GM23338 (cell line): Measurements from ENCODE around the gene SPCS1. TPM values are rescaled to one million over a fixed set of nuclear protein-coding genes. Genes with fewer than 3 reads are reported as not detected.
A peak's percentile ranks its signal among the peaks of the same experiment; 100 is the strongest.

Experiments
- ATAC-seq: fragments of 200-7000 bp; cut with Tn5 transposase; 3 replicates; pipeline ENCODE4 v1.9.1; 2020
- DNase-seq: peaks from one replicate; pipeline ENCODE4 v3.0.0-alpha.2; 2015; ENCODE audit warnings: low spot score
- H2AFZ ChIP-seq: fragments of 200-600 bp; sonication (generic); 2 replicates; pipeline ENCODE4 v1.8.0; 2016; ENCODE audit warnings: antibody characterized with exemption, mild to moderate bottlenecking, moderate library complexity
- H3F3A ChIP-seq: fragments of 200-600 bp; sonication (generic); replicated peaks from 2 replicates; pipeline ENCODE4 v1.8.0; 2017; ENCODE audit warnings: antibody characterized with exemption, mixed run types, low read depth
- H3K27ac ChIP-seq: fragments of 200-600 bp; sonication (generic); 2 replicates; pipeline ENCODE4 v1.6.1; 2016; ENCODE audit warnings: low read depth
- H3K27me3 ChIP-seq: fragments of 200-600 bp; sonication (generic); 2 replicates; pipeline ENCODE4 v1.8.0; 2016; ENCODE audit warnings: mild to moderate bottlenecking, mixed run types, moderate library complexity; ENCODE audit not compliant: insufficient read depth
- H3K36me3 ChIP-seq: fragments of 200-600 bp; sonication (generic); 2 replicates; pipeline ENCODE4 v1.8.0; 2016; ENCODE audit warnings: mild to moderate bottlenecking; ENCODE audit not compliant: insufficient read depth
- H3K4me1 ChIP-seq: fragments of 200-600 bp; sonication (generic); 2 replicates; pipeline ENCODE4 v1.8.0; 2016; ENCODE audit warnings: mild to moderate bottlenecking, moderate library complexity; ENCODE audit not compliant: insufficient read depth
- H3K4me2 ChIP-seq: fragments of 200-600 bp; sonication (generic); 2 replicates; pipeline ENCODE4 v1.7.1; 2017; ENCODE audit warnings: mixed run types
- H3K4me3 ChIP-seq: fragments of 200-600 bp; sonication (generic); 2 replicates; pipeline ENCODE4 v1.6.1; 2016; ENCODE audit warnings: mixed run types
- H3K79me2 ChIP-seq: fragments of 200-600 bp; sonication (generic); replicated peaks from 2 replicates; pipeline ENCODE4 v1.8.0; 2017; ENCODE audit warnings: mild to moderate bottlenecking; ENCODE audit not compliant: insufficient read depth
- H3K9me2 ChIP-seq: fragments of 200-600 bp; sonication (generic); 2 replicates; pipeline ENCODE4 v1.8.0; 2017; ENCODE audit not compliant: insufficient read depth
- H4K20me1 ChIP-seq: fragments of 200-600 bp; sonication (generic); replicated peaks from 2 replicates; pipeline ENCODE4 v1.8.0; 2017; ENCODE audit warnings: mild to moderate bottlenecking; ENCODE audit not compliant: insufficient read depth
- H3K27ac Mint-ChIP-seq: 2 replicates; pipeline ENCODE4 v1.8.0; 2020; ENCODE audit warnings: inconsistent platforms, mild to moderate bottlenecking, moderate library complexity, mixed read lengths
- H3K27me3 Mint-ChIP-seq: 3 replicates; pipeline ENCODE4 v1.8.0; 2022; ENCODE audit warnings: low read depth, mild to moderate bottlenecking, moderate library complexity, mixed read lengths, inconsistent platforms; ENCODE audit not compliant: insufficient read depth, poor library complexity
- H3K36me3 Mint-ChIP-seq: 3 replicates; pipeline ENCODE4 v1.8.0; 2021; ENCODE audit warnings: low read depth, mild to moderate bottlenecking, inconsistent platforms, moderate library complexity, mixed read lengths
- H3K4me1 Mint-ChIP-seq: 3 replicates; pipeline ENCODE4 v1.8.0; 2020; ENCODE audit warnings: mild to moderate bottlenecking, inconsistent platforms, mixed read lengths
- H3K4me3 Mint-ChIP-seq: 3 replicates; pipeline ENCODE4 v1.8.0; 2021; ENCODE audit warnings: moderate library complexity, mild to moderate bottlenecking, inconsistent platforms, mixed read lengths
- H3K9me3 Mint-ChIP-seq: 3 replicates; pipeline ENCODE4 v1.8.0; 2020; ENCODE audit warnings: moderate library complexity, mild to moderate bottlenecking, inconsistent platforms, mixed read lengths
- CTCF ChIP-seq, 2 experiments: fragments of 200-600 bp in 1 of 2; sonication (generic) in 1 of 2; conservative IDR thresholded peaks; 2 replicates each; pipeline versions ENCODE4 v1.5.1 to v1.6.1; 2016 to 2017; ENCODE audit warnings: antibody characterized with exemption in 2 of 2, low read depth in 2 of 2, mild to moderate bottlenecking in 2 of 2, moderate library complexity in 1 of 2
- ETS1 ChIP-seq: IDR thresholded peaks from 2 replicates; pipeline ENCODE4 v1.6.1; 2016; ENCODE audit warnings: antibody characterized with exemption
- EZH2 ChIP-seq: fragments of 200-600 bp; sonication (generic); IDR thresholded peaks from one replicate; pipeline ENCODE4 v1.8.0; 2017; ENCODE audit warnings: antibody characterized with exemption, mild to moderate bottlenecking, low read depth; ENCODE audit not compliant: unreplicated experiment
- EZH2phosphoT487 ChIP-seq: fragments of 200-600 bp; sonication (generic); IDR thresholded peaks from one replicate; pipeline ENCODE4 v1.8.1; 2018; ENCODE audit warnings: antibody characterized with exemption; ENCODE audit not compliant: unreplicated experiment
- REST ChIP-seq: IDR thresholded peaks from one replicate; pipeline ENCODE4 v1.6.1; 2018; ENCODE audit warnings: antibody characterized with exemption; ENCODE audit not compliant: unreplicated experiment
- polyA plus RNA-seq: library from polyadenylated mRNA; unstranded; fragments of >200 nt; fragmentation: Nextera tagmentation; extraction: Ambion mirVana; gene quantifications from 2 replicates; pipeline ENCODE4 v1.2.1, GENCODE V29; 2016
- total RNA-seq: library from RNA; depleted of rRNA; stranded (reverse); fragments of >200 nt; shearing (Covaris generic); gene quantifications from 2 replicates; pipeline ENCODE4 v1.2.3, GENCODE V29; 2014

Gene SPCS1
- total and polyA plus RNA-seq, 2 experiments from 2014 or later = 165 to 288 TPM

GRCh38 chr3:52739730-52740129, 33.8 kb downstream of the SPCS1 start:
- Mint-ChIP-seq H3K4me1 (no peaks in the 10 kb centered on the region), H3K36me3 (peaks cover 80% of the 10 kb centered on the region), H3K27ac (no peak overlapping the region), H3K4me3 (no peak overlapping the region), H3K9me3 (no peaks in the 10 kb centered on the region), H3K27me3 (no peaks in the 10 kb centered on the region)
- Histone ChIP-seq H3K4me2 (no peak overlapping the region), H3F3A (no peaks in the 10 kb centered on the region), H3K4me3 (no peak overlapping the region), H3K9me2 (no peaks in the 10 kb centered on the region), H3K27me3 (no peaks in the 10 kb centered on the region), H3K4me1 (no peaks in the 10 kb centered on the region), H2AFZ (no peak overlapping the region), H3K27ac (no peak overlapping the region), H4K20me1 (no peaks in the 10 kb centered on the region; the same call in 1 of the 2 replicates), H3K79me2 (no peaks in the 10 kb centered on the region), H3K36me3 (peaks cover 56% of the 10 kb centered on the region)
- TF ChIP-seq ETS1 = no peak
- DNase-seq = no peak
- ATAC-seq = no peak

GRCh38 chr3:52742418-52743041, 36.6 kb downstream of the SPCS1 start:
- Histone ChIP-seq H3K27ac (no peak overlapping the region), H3K9me2 (no peaks in the 10 kb centered on the region), H3K79me2 (no peaks in the 10 kb centered on the region), H3K4me2 (no peak overlapping the region), H3K27me3 (no peaks in the 10 kb centered on the region), H3K4me1 (no peaks in the 10 kb centered on the region), H3K4me3 (no peak overlapping the region), H3K36me3 (peaks cover 49% of the 10 kb centered on the region), H4K20me1 (no peaks in the 10 kb centered on the region; the same call in 1 of the 2 replicates), H3F3A (no peaks in the 10 kb centered on the region), H2AFZ (no peak overlapping the region)
- peaks cover 78% of the 10 kb centered on the region for H3K36me3 Mint-ChIP-seq
- no peak overlapping the region for H3K4me3 Mint-ChIP-seq
- DNase-seq (peak; percentile 30), ATAC-seq (peak; percentile 59)
- H3K27ac Mint-ChIP-seq = no peak overlapping the region
- no peaks in the 10 kb centered on the region for H3K4me1 Mint-ChIP-seq
- H3K9me3 Mint-ChIP-seq = no peaks in the 10 kb centered on the region
- H3K27me3 Mint-ChIP-seq = no peaks in the 10 kb centered on the region
- TF ChIP-seq CTCF (conservative IDR thresholded peaks at IDR 0.05; ENCODE audit: low read depth in 2 of 2) (peak; percentile 56 to 57), REST (no peak), EZH2phosphoT487 (no peak), EZH2 (no peak)
